Ovary (tissue), 3 donors: Measurements from ENCODE around the gene RHBG.

Experiments
- EP300 ChIP-seq: sonication (generic); formaldehyde crosslinking; IDR thresholded peaks from one replicate; pipeline ENCODE4 v1.6.1; 2017; ENCODE audit warnings: antibody characterized with exemption
- POLR2A ChIP-seq: fragments of 450-650 bp; IDR thresholded peaks from one replicate; pipeline ENCODE4 v1.6.1; 2017; ENCODE audit warnings: antibody characterized with exemption, mild to moderate bottlenecking, moderate library complexity
- TF ChIP-seq, protein P1 (sequence below), 3 donors: fragments of 450-650 bp in 2 of 3; fragments of 200-600 bp in 1 of 3; IDR thresholded peaks; one replicate each; pipeline versions ENCODE4 v1.5.1 to v1.8.0; 2016 to 2022; ENCODE audit warnings: antibody characterized with exemption in 3 of 3, mild to moderate bottlenecking in 1 of 3
- donor health status: DM: no; HTN: no; CAD: no.

DNA sequence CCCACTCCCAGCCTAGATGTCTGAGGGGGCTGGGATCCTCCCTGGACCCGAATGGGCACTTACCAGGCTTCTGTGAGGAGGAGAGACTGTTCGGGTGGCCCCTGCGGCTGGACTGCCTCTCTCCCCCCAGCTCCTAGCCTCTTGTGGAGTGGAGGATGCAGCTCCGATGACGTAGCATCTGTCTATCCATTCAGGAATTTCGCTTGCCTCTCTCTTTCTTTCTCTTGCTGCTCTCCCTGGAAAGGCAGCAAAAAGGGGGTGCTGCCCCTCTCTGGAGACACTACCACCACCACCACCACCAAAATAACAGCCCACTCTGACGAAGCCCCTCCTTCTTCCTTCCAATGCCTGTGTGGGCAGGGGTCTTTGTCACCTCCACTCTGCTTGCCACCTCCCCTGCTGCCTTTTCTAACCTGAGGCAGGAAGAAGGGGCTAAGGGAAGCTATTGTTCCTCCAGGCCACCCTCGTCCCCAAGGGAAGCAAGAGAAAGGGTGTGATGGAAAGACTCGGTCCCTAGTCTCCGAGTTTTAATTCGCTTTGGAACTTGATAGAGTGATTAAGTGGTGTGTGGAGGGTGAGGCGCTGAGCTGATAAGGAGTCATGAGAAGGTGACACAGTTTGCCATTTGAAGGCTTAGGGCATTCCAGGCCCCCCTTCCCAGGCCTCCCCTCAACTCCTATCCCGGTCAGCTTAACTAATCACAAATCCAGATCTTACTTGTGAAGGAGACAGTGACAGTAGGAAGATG, 60.5 kb downstream of the RHBG start:
- TF ChIP-seq EP300 (no peak), POLR2A (no peak)
- TF ChIP-seq, protein P1, sequence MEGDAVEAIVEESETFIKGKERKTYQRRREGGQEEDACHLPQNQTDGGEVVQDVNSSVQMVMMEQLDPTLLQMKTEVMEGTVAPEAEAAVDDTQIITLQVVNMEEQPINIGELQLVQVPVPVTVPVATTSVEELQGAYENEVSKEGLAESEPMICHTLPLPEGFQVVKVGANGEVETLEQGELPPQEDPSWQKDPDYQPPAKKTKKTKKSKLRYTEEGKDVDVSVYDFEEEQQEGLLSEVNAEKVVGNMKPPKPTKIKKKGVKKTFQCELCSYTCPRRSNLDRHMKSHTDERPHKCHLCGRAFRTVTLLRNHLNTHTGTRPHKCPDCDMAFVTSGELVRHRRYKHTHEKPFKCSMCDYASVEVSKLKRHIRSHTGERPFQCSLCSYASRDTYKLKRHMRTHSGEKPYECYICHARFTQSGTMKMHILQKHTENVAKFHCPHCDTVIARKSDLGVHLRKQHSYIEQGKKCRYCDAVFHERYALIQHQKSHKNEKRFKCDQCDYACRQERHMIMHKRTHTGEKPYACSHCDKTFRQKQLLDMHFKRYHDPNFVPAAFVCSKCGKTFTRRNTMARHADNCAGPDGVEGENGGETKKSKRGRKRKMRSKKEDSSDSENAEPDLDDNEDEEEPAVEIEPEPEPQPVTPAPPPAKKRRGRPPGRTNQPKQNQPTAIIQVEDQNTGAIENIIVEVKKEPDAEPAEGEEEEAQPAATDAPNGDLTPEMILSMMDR (IDR thresholded peaks at IDR 0.05), result no peak
